Activated naive CD4-positive, alpha-beta T cell treated with anti-CD3 and anti-CD28 coated beads, Interleukin-2, amount 50 U/mL, for 72 hours (primary cell): ENCODE data around the gene PLEKHG1. TPM values are rescaled to one million over a fixed set of nuclear protein-coding genes. Genes with fewer than 3 reads are reported as not detected.

ENCODE experiments used
- ATAC-seq, 2 donors: fragments of 150-1000 bp; cut with Tn5 transposase; 2 replicates each; pipeline ENCODE4 v1.10.0; 2021; ENCODE audit warnings: mild to moderate bottlenecking in 2 of 2, moderate library complexity in 2 of 2
- DNase-seq, 2 donors: peaks; one replicate each; pipeline ENCODE4 v3.0.0; 2021 to 2022; ENCODE audit warnings: low spot score in 2 of 2
- H3K27ac Mint-ChIP-seq, 2 donors: one replicate each; pipeline ENCODE4 v1.8.0; 2022; ENCODE audit warnings: mild to moderate bottlenecking in 2 of 2, mixed read lengths in 2 of 2
- H3K36me3 Mint-ChIP-seq, 2 donors: one replicate each; pipeline ENCODE4 v1.8.0; 2022; ENCODE audit warnings: mixed read lengths in 2 of 2
- H3K9me3 Mint-ChIP-seq, 2 donors: one replicate each; pipeline ENCODE4 v1.8.0; 2022; ENCODE audit warnings: mixed read lengths in 2 of 2
- total RNA-seq, 2 donors: library from RNA; stranded (reverse); gene quantifications; one replicate each; pipeline ENCODE4 v1.2.3, GENCODE V29; 2022

The PLEKHG1 gene
- total RNA-seq, 2 donors from 2014 or later: 2.1 to 3.0 TPM

DNA sequence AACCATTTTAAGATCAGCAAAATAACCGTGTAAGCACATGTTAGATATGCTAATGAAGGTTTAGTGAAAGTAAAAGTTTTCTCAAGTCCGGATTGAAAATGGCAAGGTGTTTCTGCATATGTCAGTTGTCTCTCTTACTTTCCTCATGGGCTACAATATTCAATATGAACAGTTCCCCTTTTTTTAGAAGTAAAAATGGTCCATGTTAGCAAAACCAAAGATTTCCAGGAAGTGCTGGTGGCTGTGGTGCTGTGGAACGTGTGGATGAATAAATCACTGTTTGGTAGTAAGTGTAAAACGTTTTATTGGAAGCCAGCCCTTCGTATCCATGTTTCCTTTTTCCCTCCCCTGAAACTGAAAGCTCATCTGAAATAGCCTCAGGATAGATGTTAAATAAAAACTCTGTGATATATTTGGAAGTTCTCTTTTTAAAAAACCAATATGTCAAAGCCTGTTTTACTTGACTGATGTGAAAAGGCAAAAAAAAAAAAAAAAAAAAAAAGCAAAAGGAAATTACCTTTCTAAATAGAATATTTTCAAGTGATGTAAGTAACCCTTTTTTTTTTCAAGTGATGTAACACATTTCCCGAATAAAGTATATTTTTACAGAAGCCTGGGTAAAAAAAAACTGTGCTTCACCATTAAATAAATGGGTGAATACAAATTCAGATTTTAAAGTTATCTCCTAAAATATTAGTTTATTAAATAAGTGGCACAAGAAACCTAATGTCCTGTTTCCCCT lies 41.9 kb downstream of the PLEKHG1 start:
- ATAC-seq: no peak
- no peak overlapping the region for H3K27ac Mint-ChIP-seq

DNA sequence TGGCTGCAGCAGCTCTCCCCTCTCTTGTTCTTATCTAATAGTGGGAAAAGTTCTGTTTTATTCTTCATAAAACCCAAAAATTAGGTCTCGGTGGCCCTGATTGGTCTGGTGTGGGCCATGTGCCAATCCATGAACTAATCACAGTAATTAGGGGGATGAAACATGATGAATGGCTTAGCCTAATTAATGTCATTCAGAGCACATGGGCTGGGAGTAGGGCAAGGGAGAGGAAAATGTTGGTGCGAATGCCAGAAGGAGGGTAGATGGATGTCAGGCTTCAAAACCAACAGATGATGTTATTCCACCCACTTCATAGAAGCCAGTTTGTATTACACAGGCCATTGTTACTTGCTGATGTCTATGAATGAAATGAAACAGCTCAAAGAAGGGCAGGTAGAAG lies 46.5 kb downstream of the PLEKHG1 start:
- Mint-ChIP-seq H3K9me3 (no peaks in the 10 kb centered on the region), H3K36me3 (no peaks in the 10 kb centered on the region), H3K27ac (no peak overlapping the region)
- DNase-seq: no peak
- no peak for ATAC-seq

More for the DNA sequence above, 41.9 kb downstream of the PLEKHG1 start:
- DNase-seq: no peak
- no peaks in the 10 kb centered on the region for H3K9me3 Mint-ChIP-seq
- no peaks in the 10 kb centered on the region for H3K36me3 Mint-ChIP-seq

DNA sequence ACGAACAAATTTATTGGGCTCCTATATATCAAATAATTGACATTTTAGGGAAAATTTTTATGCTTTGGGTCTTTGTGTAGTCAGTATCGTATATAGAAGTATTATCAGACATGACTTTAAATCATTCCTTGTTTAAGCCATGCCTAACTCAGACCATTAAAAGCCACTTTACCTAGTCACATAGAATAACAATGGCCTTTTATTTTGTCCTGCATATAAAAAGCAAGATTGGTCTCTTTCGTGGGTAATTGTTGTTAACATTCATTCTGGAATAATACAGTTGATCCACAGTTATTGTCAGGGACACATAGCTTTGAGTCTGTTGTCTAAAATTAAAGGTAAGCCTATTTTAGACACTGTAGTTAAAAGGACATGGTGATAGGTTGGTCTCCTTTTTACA lies 47.4 kb downstream of the PLEKHG1 start:
- Mint-ChIP-seq H3K9me3 (no peaks in the 10 kb centered on the region), H3K36me3 (no peaks in the 10 kb centered on the region), H3K27ac (no peak overlapping the region)
- ATAC-seq: no peak
- no peak for DNase-seq

Other genes with a start within 250 kb of the PLEKHG1 start
- not detected for gene IYD, start 230.9 kb upstream of the PLEKHG1 start, total RNA-seq